GM18502 (cell line): Measurements from ENCODE around the gene ALDH4A1.
"Not testable (repeated sequence)": the region's sequence is repeated elsewhere in the genome, so short reads cannot be mapped to it uniquely, and the experiment has no call there.

ENCODE experiments used
- ATAC-seq: cut with Tn5 transposase; IDR thresholded peaks from one replicate; pipeline ENCODE4 v1.9.1; 2021; ENCODE audit warnings: mild to moderate bottlenecking; ENCODE audit not compliant: unreplicated experiment, poor library complexity

ALDH4A1 gene

DNA sequence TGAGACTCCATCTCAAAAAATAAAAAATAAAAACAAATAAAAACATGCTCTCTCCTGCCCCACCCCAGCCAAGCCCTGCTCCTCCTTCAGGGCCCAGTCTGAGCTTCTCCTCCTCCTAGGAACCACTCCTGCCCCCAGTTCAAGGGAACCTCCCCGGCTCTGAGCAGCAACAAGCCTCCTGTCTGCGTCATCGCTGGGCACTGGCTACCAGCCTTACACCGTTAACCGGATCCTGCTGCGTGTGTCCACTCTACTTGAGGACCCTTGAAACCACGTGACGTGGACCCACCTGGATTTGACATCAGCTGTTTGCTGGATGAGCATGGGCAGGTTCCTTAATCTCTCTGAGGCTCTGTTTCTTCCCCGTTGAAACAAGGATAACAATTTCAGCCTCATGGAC lies 41.3 kb downstream of the ALDH4A1 start:
- ATAC-seq, result no peak

DNA sequence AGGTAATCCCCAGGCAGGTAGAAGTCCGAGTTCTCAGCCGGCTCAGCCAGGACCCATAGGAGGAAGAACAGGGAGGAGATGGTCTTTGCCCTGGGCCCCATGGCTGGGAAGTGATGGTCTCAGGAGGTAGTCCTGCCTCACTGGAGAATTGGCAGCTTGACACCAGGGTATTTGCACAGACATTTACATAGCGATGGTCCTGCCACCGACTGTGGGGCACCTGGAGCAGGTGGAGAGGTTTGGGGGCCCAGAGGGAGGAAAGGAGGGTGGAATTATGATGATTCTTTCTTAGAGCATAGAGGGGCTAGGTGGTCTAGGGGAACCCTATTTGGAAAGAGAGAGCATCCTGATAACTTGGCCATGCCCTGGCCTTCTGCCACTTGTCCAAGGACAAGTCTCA lies 42.8 kb downstream of the ALDH4A1 start, which contains the start of gene TAS1R2:
TAS1R2 (minus strand) TSS at position 101 of the 400 bp plus-strand sequence; CDS start at position 101, 0 bp downstream.
- ATAC-seq, result no peak

DNA sequence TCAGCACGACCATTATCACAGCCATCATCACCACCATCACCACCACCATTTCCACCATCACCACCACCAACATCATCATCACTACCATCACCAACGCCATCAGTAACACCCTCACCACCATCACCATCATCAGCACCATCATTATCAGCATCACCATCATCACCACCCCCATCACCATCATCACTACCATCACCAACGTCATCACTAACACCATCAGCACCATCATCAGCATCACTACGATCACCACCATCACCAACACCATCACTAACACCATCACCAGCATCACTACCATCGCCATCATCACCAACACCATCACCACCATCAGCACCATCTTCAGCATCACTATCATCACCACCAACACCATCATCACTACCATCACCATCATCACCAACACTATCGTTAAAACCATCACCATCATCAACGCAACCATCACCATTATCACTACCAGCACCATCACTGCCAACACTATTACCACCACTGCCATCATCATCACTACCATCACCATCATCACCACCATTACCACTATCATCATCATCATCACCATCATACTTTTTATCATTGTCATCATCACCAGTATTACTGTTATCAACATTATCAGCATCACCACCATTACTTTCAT lies 44.2 kb downstream of the ALDH4A1 start:
- no peak for ATAC-seq

DNA sequence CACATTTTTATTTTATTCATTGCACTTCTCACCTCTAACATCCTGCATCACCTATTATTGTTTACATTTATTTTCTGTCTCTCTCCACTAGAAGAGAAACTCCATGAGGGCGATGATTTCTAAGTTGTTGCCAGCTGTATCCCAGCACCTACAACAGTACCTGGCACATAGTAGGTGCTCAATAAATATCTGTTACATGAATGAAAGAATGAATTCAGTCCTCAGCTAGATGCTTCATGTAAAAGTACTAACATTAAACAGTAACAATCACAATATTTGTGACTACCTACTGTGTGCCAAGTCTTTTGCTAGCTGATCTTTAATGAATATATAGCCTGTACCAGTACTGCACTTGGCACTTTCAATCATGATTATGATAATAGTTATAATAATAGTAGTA lies 45.9 kb downstream of the ALDH4A1 start:
- ATAC-seq, result no peak

DNA sequence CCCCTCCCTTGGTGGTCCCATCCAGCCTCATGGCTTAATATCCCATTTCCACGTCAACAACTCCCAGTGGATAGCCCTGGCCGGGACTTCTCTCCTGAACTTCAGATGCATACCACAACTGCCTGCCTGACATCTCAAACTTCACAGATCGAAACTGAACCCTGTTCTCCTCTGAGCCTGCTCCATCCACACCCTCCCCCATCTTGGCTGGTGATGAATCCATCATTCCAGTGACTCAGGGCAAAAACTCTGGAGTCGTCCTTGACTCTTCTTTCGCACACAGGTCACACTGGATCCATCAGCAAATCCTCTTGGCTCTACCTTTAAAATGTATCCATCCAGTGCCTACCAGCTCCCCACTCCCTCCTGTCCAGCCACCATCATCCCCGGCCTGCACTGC lies 46.8 kb downstream of the ALDH4A1 start:
- ATAC-seq, result no peak

DNA sequence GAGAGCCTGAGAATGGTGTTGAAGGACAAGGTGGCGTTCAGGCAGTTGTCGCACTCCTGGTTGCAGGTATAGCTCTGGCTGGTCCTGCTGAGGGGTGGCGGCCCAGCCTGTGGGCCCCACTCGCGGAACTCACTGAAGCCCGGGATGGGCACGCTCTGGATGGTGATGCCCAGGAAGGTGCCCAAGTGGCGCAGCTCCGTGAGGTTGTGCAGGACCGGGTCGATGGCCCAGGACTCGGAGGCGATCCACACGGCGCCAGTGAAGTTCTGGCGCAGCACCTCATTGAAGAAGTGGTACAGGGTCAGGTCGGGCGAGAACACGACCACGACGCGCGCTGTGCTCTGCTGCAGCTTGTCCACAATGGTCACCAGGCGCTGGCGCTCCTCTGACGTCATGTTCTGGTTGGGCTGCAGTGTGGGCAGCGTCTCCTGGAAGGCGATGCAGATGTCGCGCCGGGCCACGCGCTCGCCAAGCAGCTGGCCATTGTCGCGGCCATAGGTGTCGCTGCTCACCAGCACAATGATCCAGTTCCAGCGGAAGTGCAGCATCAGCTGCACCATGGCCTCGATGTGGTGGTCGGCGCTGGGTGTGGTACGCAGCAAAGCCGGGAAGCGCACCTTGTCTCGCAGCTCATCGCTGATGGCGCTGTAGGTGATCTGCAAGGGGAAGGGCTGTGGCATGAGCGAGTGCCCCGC lies 47.9 kb downstream of the ALDH4A1 start:
- no peak for ATAC-seq

DNA sequence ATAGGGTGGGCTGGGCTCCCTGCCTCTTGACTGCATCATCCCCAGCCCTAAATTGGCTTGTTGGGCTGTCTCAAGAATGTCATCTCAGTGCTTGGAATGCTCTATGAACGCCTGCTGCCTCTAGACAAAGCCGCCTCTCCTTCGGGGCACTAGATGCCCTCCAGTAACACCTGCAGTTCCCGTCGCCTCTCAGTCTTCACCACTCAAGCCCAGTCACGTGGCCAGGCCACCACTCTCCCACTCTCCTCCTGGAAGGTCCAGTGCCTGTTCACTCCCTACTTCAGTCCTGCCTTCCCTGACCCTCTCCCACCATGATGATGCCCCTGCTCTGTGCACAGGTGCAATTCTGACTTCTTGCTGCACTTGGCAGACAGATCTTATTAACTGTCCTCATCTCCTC lies 49.9 kb downstream of the ALDH4A1 start:
- no peak for ATAC-seq

DNA sequence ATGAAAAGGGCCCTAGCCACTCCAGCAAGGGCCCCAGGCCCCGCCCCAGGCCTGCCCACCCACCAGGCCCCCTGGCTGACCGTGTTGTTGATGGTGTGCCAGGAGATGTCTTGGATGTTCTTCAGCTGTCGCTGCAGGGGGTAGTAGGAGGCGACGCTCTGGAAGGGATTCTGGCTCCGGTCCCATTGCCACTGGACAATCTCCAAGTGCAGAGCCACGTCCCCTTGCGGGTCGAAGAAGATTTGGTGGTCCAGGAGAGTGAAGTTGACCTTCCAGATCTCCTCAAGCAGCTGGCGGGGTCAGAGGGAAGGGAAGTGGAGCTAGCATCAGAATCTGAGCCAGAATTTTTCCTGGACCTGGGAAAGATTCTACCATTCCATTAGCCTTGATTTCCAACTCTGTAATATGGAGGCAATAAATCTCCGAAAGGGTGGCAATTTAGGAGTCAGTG lies 53.1 kb downstream of the ALDH4A1 start:
- ATAC-seq, result no peak

DNA sequence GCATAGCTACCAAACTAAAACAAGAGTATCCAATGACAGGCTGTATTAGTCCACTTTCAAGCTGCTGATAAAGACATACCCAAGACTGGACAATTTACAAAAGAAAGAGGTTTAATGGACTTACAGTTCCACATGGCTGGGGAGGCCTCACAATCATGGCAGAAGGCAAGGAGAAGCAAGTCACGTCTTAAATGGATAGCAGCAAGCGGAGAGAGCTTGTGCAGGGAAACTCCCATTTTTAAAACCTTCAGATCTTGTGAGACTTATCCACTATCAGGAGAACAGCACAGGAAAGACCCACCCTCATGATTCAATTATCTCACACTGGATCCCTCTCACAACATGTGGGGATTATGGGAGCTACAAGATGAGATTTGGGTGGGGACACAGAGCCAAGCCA lies 54.6 kb downstream of the ALDH4A1 start:
- not testable (repeated sequence) for ATAC-seq

DNA sequence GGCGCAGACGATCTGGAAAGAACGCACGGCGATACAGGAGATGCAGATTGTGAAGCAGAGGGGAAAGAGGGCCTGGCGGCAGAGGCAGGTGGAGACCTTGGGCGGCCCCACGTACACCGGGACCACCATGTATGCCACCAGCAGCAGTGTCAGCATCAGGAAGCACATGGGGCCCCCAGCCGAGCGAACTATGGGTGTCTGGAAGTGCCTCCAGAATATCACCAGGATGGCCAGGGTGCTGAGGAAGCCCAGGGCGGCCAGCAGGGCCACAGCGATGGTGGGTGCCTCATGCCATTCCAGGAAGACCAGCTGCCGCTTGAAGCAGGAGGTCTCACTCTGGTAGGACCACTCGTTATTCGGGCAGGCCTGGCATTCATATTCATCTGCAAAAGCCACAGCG lies 62.2 kb downstream of the ALDH4A1 start:
- ATAC-seq, result no peak

DNA sequence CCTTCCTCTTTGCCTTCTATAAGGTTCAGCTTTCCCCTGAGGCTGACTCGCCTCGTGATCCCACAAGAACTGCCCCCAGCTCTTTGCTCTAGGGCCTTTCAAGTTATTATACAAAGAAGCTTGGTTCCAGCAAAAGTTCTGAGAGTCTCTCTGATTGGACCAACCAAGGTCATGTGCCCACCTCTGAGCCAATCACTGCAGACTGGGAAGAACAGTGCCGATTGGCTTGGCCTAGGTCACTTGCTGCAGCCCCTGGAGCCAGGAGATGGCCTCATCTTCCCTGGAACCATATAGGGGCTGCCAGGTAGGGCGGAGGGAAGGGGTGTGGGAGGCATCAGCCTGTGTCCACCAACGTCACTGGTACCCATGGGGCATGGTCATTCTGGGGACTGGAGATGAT lies 65.7 kb downstream of the ALDH4A1 start:
- no peak for ATAC-seq

DNA sequence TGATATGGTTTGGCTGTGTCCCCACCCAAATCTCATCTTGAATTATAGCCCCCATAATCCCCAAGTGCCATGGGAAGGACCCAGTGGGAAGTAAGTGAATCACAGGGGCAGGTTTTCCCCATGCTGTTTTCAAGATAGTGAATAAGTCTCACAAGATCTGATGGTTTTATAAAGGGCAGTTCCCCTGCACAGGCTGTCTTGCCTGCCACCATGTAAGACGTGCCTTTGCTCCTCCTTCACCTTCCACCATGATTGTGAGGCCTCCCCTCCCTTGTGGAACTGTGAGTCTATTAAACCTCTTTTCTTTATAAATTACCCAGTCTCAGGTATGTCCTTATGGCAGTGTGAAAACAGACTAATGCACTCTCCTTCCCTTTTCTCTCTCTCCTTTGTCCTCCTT lies 70.0 kb downstream of the ALDH4A1 start:
- not testable (repeated sequence) for ATAC-seq

DNA sequence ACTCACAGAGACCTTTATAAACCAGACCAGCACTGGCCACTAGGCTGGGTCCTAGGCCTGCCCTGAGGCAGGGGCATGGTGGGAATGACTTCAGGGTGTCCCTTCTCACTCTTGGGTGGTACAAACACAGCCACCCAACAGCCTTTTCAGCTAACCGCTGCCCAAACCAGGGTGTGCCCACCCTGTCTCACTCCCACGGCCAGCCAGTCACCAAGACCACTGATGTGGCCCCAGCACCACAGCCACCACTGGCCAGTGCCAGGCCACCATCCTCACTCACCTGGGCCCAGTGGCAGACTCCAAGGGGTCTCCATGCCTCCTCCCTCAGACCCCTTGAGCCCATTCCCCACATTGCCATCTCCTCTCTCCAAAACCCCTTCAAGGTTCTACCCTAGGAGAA lies 70.7 kb downstream of the ALDH4A1 start:
- no peak for ATAC-seq

DNA sequence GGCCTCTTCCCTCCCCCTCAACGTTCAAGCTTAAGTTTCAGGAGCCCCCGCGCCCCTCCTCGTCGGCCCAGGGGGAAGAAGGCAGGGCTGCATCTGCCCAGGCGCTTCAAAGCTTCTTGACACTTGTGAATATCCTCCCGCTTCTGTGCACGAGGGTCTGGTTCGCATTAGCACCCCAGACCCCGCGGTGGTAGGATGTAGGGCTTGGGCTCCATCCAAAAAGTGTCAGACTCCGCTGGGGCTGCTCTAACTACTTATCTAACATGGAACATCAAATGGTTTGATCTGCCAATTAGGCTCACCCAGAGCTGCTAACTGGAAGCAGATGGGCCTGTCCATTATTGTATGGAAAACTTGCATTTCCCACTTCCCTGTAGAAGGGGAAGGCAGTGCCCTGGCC lies 71.8 kb downstream of the ALDH4A1 start:
- no peak for ATAC-seq

DNA sequence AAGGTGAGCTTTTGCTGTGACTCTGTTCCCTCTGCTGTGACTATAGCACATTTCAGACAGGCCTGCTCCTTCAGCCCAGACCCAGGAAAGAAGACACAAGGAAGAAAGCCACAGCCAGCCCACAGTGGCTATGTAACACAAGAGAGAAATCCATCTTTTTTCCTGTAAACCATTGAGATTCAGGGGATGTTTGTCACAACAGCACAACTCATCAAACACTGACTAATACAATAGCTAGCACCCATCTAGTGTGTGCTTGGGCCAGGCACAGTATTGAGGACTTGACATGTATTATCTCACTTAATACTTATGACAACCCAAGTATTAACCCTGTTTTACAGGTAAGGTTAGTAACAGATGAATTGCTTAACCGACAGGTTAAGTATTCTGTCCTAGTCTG lies 72.7 kb downstream of the ALDH4A1 start:
- ATAC-seq, result no peak

DNA sequence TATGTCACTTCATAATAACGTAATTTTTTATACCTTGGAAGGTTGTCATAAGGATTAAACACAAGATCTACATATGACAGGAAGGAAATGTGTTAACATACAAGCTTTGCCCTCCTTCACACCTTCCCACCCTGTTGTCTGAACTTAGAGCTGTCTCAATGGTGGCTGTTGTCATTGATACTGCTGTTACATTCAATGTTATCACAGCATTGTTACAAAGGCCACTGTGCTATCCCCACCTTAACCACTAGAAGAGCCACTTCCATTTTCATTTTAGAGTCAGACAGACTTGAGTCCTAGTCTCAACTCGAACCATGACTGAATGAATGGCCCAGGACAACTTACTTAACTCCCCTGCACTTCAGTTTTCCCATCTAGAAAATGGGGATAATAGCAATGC lies 74.1 kb downstream of the ALDH4A1 start:
- ATAC-seq, result no peak

DNA sequence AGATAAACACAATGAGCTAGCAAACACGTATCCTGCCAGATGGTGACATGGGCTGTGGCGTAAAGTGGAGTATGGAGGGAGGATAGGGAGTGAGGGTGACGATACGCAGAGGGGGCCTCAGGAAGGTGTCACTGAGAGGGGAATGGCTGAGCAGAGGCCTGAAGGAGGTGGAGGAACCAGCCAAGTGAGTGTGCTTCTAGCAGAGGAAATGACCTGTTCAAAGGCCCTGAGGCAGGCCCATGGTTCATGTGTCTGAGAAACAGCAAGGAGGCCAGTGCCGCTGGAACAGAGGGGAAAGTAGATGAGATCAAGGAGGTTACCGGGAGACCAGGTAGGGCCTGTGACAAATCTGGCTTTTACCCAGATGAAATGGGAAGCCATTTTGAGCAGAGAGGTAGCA lies 78.9 kb downstream of the ALDH4A1 start:
- no peak for ATAC-seq
